ENCODE measurements around the gene P4HA2. TPM values are rescaled to one million over a fixed set of nuclear protein-coding genes. Genes with fewer than 3 reads are reported as not detected.
"Not testable (repeated sequence)": the region's sequence is repeated elsewhere in the genome, so short reads cannot be mapped to it uniquely, and the experiment has no call there.

P4HA2 gene
- total RNA-seq, 4 donors from 2014 or later, result 22.1 to 53.5 (median 32.7) TPM

GRCh38 chr5:132176987-132177386 lies 50.7 kb downstream of the P4HA2 start:
- Histone ChIP-seq H3K36me3 (no peaks in the 10 kb centered on the region), H3K4me3 (no peak overlapping the region), H3K27ac (no peak overlapping the region), H3K9me3 (no peaks in the 10 kb centered on the region), H3K27me3 (no peaks in the 10 kb centered on the region), H3K4me1 (peaks cover 0 to 15% (median 0%) of the 10 kb centered on the region in 4 donors)
- in situ Hi-C loops (cut with MboI; ENCODE audit: low pct_ligation_motif_present in 1 of 4, low pct_unique_long_range_greater_than_20kb in 1 of 4, low sequenced_read_pairs in 3 of 4) (no loop called here), intact Hi-C loops (cut with DNase I; ENCODE audit: low total_unique reads) (no loop called here)
- DNase-seq, result no peak
- WGBS, 2 donors (ENCODE audit: low coverage in 1 of 2), result 56% methylated on average over 3 of the region's 3 CpGs
- TF ChIP-seq EP300 (IDR thresholded peaks at IDR 0.05; ENCODE audit: low read depth) (no peak), POLR2A (IDR thresholded peaks at IDR 0.05) (no peak), CTCF (IDR thresholded peaks at IDR 0.05) (no peak), POLR2AphosphoS5 (IDR thresholded peaks at IDR 0.05) (no peak)

DNA sequence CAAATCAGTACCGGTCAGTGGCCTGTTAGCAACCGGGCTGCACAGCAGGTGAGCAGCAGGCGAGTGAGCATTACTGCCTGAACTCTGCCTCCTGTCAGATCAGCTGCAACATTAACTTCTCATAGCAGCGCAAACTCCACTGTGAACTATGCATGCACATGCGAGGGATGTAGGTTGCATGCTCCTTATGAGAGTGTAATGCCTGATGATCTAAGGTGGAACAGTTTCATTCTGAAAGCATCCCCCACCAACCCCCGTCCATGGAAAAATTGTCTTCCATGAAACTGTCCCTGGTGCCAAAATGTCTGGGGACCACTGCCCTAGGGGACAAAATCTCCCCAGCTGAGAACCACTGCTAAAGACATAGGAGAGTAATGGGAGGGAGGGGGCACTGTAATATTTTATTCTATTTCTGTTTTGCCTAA lies 51.1 kb downstream of the P4HA2 start:
- WGBS, 2 donors (ENCODE audit: low coverage in 1 of 2), result 73 to 94% methylated on average over 3 to 6 of the region's 6 CpGs
- TF ChIP-seq CTCF (IDR thresholded peaks at IDR 0.05) (no peak), POLR2AphosphoS5 (IDR thresholded peaks at IDR 0.05) (no peak), POLR2A (IDR thresholded peaks at IDR 0.05) (no peak), EP300 (IDR thresholded peaks at IDR 0.05; ENCODE audit: low read depth) (no peak)
- H3K9me3 ChIP-seq, result no peaks in the 10 kb centered on the region
- H3K4me1 ChIP-seq, result peaks cover 0 to 15% (median 0%) of the 10 kb centered on the region in 4 donors
- no peak overlapping the region for H3K4me3 ChIP-seq
- DNase-seq, result no peak
- intact Hi-C loops (cut with DNase I; ENCODE audit: low total_unique reads) (no loop called here), in situ Hi-C loops (cut with MboI; ENCODE audit: low pct_ligation_motif_present in 1 of 4, low pct_unique_long_range_greater_than_20kb in 1 of 4, low sequenced_read_pairs in 3 of 4) (no loop called here)
- H3K36me3 ChIP-seq, result no peaks in the 10 kb centered on the region
- no peak overlapping the region for H3K27ac ChIP-seq
- H3K27me3 ChIP-seq, result no peaks in the 10 kb centered on the region

GRCh38 chr5:132162945-132163344 lies 64.7 kb downstream of the P4HA2 start:
- H3K27me3 ChIP-seq, result no peaks in the 10 kb centered on the region
- peaks cover 0 to 6% of the 10 kb centered on the region in 2 donors for H3K9me3 ChIP-seq
- no peaks in the 10 kb centered on the region for H3K4me1 ChIP-seq
- no peak overlapping the region for H3K27ac ChIP-seq
- TF ChIP-seq EP300 (IDR thresholded peaks at IDR 0.05; ENCODE audit: low read depth) (no peak), POLR2A (IDR thresholded peaks at IDR 0.05) (no peak), CTCF (IDR thresholded peaks at IDR 0.05) (no peak), POLR2AphosphoS5 (IDR thresholded peaks at IDR 0.05) (no peak)
- WGBS, 2 donors (ENCODE audit: low coverage in 1 of 2), result 31% methylated on average over 1 of the region's 1 CpG; no CpG with 5 or more reads in 1 of the 2 donors
- DNase-seq, result no peak
- intact Hi-C loops (cut with DNase I; ENCODE audit: low total_unique reads) (no loop called here), in situ Hi-C loops (cut with MboI; ENCODE audit: low pct_ligation_motif_present in 1 of 4, low pct_unique_long_range_greater_than_20kb in 1 of 4, low sequenced_read_pairs in 3 of 4) (no loop called here)
- no peak overlapping the region for H3K4me3 ChIP-seq
- H3K36me3 ChIP-seq, result no peaks in the 10 kb centered on the region

DNA sequence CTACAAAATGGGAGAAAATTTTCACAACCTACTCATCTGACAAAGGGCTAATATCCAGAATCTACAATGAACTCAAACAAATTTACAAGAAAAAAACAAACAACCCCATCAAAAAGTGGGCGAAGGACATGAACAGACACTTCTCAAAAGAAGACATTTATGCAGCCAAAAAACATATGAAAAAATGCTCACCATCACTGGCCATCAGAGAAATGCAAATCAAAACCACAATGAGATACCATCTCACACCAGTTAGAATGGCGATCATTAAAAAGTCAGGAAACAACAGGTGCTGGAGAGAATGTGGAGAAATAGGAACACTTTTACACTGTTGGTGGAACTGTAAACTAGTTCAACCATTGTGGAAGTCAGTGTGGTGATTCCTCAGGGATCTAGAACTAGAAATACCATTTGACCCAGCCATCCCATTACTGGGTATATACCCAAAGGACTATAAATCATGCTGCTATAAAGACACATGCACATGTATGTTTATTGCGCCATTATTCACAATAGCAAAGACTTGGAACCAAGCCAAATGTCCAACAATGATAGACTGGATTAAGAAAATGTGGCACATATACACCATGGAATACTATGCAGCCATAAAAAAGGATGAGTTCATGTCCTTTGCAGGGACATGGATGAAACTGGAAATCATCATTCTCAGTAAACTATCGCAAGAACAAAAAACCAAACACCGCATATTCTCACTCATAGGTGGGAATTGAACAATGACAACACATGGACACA lies 65.9 kb downstream of the P4HA2 start:
- H3K4me3 ChIP-seq; in situ Hi-C loops (cut with MboI; ENCODE audit: low pct_ligation_motif_present in 1 of 4, low pct_unique_long_range_greater_than_20kb in 1 of 4, low sequenced_read_pairs in 3 of 4); DNase-seq; H3K4me1 ChIP-seq; H3K27ac ChIP-seq; H3K27me3 ChIP-seq; H3K9me3 ChIP-seq; intact Hi-C loops (cut with DNase I; ENCODE audit: low total_unique reads); H3K36me3 ChIP-seq: not testable (repeated sequence)
- whole genome bisulfite sequencing, 2 donors (ENCODE audit: low coverage in 1 of 2), result 90 to 100% methylated on average over 1 to 2 of the region's 5 CpGs
